ENCODE measurements around the gene SFI1. TPM values are rescaled to one million over a fixed set of nuclear protein-coding genes. Genes with fewer than 3 reads are reported as not detected.

Gene SFI1
- total and polyA plus RNA-seq, 2 of the 8 experiments (the other 6 are each of a cell fraction or from before 2014, with no cell fraction given), result 10.4 to 30.1 TPM

DNA sequence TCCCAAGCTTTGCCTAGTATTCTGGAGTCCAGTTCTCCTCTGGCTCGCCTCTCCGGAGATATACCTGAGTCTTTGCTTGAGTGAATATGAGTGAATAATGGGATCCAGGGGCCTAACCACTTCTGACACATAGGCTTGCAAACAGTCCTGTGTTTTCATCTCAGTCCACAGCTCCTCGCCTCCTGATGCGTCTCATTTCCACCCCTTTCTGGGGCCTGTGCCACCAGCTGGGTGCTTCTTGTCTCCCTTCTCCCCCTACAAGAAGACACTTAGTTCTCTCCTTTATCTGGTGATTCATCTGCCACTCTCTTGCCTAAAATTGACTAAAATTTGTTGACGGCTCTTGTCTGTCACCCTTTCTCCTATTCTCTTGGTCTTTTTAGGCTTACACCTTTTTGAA, 44.6 kb downstream of the SFI1 start (continued):
- TF ChIP-seq CHD7 (IDR thresholded peaks at IDR 0.05; ENCODE audit: insufficient replicate concordance, low read length), result no peak
- TF ChIP-seq, protein P1, sequence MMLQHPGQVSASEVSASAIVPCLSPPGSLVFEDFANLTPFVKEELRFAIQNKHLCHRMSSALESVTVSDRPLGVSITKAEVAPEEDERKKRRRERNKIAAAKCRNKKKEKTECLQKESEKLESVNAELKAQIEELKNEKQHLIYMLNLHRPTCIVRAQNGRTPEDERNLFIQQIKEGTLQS (IDR thresholded peaks at IDR 0.05; ENCODE audit: insufficient read depth, low read depth, low read length), result no peak
- no peak for TF ChIP-seq TAF7 (optimal IDR thresholded peaks at IDR 0.05; ENCODE audit: borderline replicate concordance, low read depth, low read length)
- TF ChIP-seq POLR2AphosphoS5 (IDR thresholded peaks at IDR 0.05; ENCODE audit: low read depth, low read length), result no peak
- TF ChIP-seq NANOG (IDR thresholded peaks at IDR 0.05; ENCODE audit: insufficient read depth, low read depth, low read length, poor library complexity, severe bottlenecking), result no peak
- no peak for TF ChIP-seq RFX5 (IDR thresholded peaks at IDR 0.05; ENCODE audit: borderline replicate concordance, low read depth, low read length)
- TF ChIP-seq POU5F1 (IDR thresholded peaks at IDR 0.05; ENCODE audit: low read depth, low read length), result no peak
- TF ChIP-seq HDAC2 (IDR thresholded peaks at IDR 0.05; ENCODE audit: borderline replicate concordance in 1 of 2, low read depth in 2 of 2, low read length in 2 of 2), result no peak
- no peak for TF ChIP-seq SIN3A (conservative IDR thresholded peaks at IDR 0.05 in 1 of 2, IDR thresholded peaks at IDR 0.05 in 1 of 2; ENCODE audit: low read depth in 1 of 2, low read length in 2 of 2)
- TF ChIP-seq SP4 (IDR thresholded peaks at IDR 0.05; ENCODE audit: low read length), result no peak
- no peak for TF ChIP-seq TBP (IDR thresholded peaks at IDR 0.05; ENCODE audit: low read depth, low read length)
